GM13977 (cell line): ENCODE results near the gene PIP5K1C.
A peak's percentile ranks its signal among the peaks of the same experiment; 100 is the strongest.

ENCODE experiments used
- DNase-seq: peaks from one replicate; pipeline ENCODE4 v3.0.0; 2012; ENCODE audit warnings: low spot score
- in situ Hi-C: fragments of 300-500 bp; cut with MboI; formaldehyde crosslinking; loops from one replicate; pipeline ENCODE4 v1.12.0; 2022; ENCODE audit warnings: low sequenced_read_pairs, low pct_unique_long_range_greater_than_20kb, mixed read lengths, inconsistent platforms; ENCODE audit not compliant: unreplicated experiment
- TF ChIP-seq, protein P1 (sequence below): IDR thresholded peaks from 2 replicates; pipeline ENCODE4 v1.5.1; 2012; ENCODE audit warnings: mild to moderate bottlenecking, control low read depth; ENCODE audit not compliant: insufficient read depth; ENCODE audit errors: extremely low read depth, missing control alignments

PIP5K1C gene

DNA sequence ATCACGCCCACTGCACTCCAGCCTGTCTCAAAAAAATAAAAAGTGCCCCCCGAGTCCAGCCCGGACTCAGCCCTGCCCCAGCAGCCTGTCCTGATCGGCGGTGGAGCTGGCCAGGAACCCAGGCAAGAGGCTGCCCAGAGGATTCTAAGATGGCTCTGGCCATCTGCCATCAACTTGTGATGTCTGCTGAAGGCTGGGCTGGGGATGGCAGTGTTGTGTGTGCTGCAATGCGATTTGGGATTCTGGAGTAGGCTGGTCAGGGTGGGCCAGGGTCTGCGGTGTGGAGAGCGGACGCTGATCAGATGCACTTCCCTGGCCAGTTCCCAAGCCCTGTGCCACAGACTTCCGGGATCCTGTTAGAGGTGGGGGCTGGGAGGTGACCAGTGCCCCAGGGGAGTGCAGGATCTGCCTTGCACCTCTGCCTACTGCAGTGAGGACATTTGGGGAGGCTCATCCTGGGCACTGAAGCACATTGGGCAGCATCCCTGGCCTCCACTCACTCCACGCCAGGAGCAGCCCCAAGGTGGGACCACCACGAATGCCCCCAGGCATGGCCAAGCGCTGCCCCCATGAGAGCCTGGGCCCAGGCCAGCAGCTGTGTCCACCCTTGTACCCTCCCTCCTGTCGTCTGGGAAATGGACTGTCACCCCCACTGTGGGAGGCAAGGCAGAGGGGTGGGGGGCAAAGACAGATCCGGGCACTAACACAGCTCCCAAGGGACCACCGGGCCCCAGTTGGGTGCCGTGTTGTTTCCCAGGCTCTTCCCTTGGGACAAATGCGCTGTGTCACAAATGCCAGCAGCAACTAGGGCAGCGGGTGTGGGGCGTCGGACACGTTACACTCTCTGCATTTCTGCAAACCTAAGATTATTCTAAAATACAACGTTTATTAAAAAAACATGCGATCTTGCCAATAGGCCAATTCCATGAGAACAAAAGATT is 90.2 kb downstream of the PIP5K1C start:
- TF ChIP-seq, protein P1, sequence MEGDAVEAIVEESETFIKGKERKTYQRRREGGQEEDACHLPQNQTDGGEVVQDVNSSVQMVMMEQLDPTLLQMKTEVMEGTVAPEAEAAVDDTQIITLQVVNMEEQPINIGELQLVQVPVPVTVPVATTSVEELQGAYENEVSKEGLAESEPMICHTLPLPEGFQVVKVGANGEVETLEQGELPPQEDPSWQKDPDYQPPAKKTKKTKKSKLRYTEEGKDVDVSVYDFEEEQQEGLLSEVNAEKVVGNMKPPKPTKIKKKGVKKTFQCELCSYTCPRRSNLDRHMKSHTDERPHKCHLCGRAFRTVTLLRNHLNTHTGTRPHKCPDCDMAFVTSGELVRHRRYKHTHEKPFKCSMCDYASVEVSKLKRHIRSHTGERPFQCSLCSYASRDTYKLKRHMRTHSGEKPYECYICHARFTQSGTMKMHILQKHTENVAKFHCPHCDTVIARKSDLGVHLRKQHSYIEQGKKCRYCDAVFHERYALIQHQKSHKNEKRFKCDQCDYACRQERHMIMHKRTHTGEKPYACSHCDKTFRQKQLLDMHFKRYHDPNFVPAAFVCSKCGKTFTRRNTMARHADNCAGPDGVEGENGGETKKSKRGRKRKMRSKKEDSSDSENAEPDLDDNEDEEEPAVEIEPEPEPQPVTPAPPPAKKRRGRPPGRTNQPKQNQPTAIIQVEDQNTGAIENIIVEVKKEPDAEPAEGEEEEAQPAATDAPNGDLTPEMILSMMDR, result no peak
- in situ Hi-C loops, result no loop called here
- DNase-seq, result no peak

DNA sequence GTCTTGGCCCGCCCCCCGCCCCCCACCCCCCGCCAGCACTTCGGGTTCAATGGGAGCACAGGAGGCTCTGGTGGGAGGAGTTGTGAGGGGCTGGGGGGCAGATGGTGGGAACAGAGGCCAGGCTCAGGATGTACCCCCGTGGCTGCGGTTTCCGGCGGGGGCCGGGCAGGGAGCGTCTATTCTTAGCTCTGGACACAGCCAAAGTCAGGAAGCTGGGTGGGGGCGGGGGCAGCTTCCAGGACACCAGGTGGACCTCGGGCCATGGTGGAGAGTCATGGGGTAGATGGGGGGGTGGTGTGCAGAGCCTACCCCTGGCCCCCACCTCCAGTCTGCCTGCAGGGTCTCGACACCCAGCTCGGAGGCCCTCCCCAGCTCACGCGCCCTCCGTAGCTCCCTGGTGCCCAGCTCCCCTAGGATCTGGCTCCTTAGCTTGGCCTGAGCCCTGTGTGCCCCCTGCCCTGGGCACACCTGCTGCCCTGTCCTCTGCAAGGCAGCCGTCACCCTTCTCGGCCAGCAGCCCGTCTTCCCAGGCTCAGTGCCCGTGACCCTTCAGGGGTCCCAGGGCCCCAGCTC is 91.4 kb downstream of the PIP5K1C start:
- no peak for DNase-seq
- TF ChIP-seq, protein P1, result no peak
- in situ Hi-C loops, result no loop called here

DNA sequence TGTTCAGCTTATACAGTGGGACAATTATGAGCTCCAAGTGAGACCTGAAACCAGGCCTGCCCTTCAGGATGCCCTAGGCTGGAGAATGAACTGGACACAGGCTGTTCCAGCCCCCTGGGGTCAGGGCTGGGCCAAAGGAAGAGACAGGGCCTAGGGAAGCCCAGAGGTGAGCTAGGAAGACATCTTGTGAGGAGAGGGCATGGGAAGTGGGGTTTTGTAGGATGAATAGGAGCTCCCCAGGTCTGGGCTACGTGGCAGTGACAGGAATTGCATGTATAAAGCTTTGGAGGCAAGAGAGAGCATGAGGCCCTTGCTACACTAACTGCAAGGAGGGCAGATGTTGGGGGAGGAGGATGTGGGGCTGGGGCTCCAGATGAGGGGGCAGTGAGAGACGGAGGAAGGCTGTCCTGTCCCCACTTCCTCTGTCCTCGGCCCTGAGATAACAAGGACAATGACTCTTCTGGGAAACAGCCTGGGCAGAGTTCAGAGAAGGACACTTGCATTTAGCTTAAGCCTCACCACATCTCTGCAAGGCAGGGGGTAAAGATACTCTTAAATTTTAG is 92.1 kb downstream of the PIP5K1C start:
- DNase-seq, result no peak
- in situ Hi-C loops, result no loop called here
- TF ChIP-seq, protein P1, result no peak

DNA sequence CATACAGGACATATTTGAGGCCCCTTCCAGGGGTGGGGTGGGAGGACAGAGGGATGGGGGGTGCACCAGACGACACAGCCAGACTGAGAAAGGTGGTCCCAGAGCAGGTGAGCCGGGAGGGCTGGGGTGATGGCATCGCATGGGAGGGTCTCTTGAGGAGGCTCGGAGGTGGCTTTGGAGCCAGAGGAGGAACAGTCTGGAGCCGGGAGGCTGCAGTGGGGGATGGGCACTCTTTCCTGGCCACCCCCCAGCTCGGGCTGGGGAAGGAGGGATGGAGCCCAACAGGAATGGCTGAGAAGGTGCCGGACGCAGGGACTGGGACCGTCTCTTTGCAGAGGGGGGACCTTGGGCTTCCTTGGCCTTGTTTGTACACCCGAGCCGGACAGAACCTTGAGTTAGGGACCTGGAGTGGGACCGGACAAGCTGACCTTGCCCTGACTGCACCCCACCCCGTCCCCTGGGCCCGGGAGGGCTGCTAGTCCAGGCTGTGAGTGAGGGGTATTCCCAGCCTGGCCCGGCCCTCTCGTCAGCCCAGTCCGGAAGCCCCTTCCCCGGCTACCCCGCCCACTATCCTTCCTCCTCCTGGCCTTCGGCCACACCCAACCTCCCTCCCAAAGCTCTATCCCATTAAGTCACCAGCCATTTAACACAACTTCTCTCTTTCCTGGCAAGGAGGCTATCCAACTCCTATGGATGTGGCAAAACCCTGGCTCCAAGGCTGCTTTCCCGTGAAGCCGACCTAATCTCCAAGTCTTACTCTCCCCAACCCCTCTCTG is 92.8 kb downstream of the PIP5K1C start:
- TF ChIP-seq, protein P1, result no peak
- DNase-seq, result no peak
- in situ Hi-C loops, result no loop called here

DNA sequence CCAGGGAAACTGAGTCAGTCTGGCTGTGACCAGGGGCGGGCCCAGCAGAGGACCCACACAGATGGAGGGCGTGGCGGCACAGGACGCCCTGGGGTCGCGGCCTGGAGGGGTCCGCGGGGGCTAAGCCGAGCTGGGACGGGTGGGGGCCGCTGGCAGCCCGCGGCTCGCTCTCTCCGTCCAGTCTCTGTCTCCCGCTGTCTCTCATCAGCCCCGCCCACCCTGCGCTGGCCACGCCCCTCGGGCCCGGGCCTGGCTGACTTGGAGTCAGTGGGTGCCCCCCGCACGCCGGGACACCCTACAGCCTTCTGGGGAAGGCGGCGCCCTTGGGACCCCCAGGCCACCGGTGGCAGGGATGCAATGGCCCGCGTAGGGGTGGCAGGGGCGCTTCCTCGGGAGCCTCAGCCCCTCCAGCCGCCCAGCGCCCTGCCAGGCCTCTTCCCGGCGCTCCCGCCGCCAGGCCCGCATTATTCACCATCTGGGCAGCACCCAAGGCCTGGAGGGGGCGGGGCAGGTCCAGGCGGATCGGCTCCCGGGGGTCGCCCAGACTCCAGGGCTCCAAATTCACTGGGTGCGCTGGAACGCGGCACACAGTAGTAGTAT is 93.5 kb downstream of the PIP5K1C start, which contains the start of gene TBXA2R:
Gene TBXA2R (minus strand): TSS at position 186 of the 600 bp plus-strand sequence. CDS start 6,241 bp downstream, outside the sequence.
- DNase-seq, result peak; percentile 84
- TF ChIP-seq, protein P1, result no peak
- in situ Hi-C loops, result no loop called here
